ENCODE results near the gene NELFCD.

DNA sequence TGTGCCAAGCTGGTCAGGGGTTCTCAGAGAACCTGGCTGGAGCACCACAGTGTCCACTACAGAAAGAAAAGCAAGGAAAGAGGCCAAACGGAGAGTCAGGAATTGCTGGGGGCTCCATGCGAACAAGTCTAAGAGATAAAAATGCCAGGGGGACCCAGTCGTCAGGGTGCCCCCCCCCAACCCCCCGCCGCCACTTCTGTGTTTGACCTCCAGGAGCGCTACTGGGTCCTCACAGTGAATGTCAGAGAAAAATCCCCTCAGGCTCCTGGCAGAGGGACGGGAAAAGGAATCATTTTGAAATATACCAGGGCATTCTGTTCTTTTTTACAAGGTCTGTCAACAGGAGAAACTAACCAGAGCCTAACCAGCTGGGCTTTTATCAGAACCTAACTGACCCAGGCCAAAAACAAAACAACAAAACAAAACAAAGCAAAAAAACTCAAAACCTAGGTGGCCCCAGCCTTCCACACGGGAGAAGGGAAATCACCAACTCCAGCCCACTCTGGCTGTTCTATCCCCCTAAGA, 17.9 kb upstream of the NELFCD start:
- TF ChIP-seq, protein P1, sequence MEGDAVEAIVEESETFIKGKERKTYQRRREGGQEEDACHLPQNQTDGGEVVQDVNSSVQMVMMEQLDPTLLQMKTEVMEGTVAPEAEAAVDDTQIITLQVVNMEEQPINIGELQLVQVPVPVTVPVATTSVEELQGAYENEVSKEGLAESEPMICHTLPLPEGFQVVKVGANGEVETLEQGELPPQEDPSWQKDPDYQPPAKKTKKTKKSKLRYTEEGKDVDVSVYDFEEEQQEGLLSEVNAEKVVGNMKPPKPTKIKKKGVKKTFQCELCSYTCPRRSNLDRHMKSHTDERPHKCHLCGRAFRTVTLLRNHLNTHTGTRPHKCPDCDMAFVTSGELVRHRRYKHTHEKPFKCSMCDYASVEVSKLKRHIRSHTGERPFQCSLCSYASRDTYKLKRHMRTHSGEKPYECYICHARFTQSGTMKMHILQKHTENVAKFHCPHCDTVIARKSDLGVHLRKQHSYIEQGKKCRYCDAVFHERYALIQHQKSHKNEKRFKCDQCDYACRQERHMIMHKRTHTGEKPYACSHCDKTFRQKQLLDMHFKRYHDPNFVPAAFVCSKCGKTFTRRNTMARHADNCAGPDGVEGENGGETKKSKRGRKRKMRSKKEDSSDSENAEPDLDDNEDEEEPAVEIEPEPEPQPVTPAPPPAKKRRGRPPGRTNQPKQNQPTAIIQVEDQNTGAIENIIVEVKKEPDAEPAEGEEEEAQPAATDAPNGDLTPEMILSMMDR (IDR thresholded peaks at IDR 0.05) = no peak
- no peak for TF ChIP-seq POLR2A (IDR thresholded peaks at IDR 0.05)
- no peak for TF ChIP-seq POLR2AphosphoS5 (IDR thresholded peaks at IDR 0.05)
